SW 1271 (cell line): Measurements from ENCODE around the gene RDH11.
"Not testable (repeated sequence)": the region's sequence is repeated elsewhere in the genome, so short reads cannot be mapped to it uniquely, and the experiment has no call there.

Experiments
- DNase-seq, 2 experiments: peaks; one replicate each; lab custom pipeline; 2025; lab: John Stamatoyannopoulos, UW

The RDH11 gene, protein sequence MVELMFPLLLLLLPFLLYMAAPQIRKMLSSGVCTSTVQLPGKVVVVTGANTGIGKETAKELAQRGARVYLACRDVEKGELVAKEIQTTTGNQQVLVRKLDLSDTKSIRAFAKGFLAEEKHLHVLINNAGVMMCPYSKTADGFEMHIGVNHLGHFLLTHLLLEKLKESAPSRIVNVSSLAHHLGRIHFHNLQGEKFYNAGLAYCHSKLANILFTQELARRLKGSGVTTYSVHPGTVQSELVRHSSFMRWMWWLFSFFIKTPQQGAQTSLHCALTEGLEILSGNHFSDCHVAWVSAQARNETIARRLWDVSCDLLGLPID

GRCh38 chr14:67695394-67695949 lies at the start of gene RDH11:
TSS of gene RDH11 (minus strand) at chr14:67695764. CDS start at chr14:67695703, 61 bp downstream.
- DNase-seq = peak; percentile 84 to 93

- no peak for DNase-seq
These were observed 48.5 kb upstream of the RDH11 start for GRCh38 chr14:67744046-67744445.

DNA sequence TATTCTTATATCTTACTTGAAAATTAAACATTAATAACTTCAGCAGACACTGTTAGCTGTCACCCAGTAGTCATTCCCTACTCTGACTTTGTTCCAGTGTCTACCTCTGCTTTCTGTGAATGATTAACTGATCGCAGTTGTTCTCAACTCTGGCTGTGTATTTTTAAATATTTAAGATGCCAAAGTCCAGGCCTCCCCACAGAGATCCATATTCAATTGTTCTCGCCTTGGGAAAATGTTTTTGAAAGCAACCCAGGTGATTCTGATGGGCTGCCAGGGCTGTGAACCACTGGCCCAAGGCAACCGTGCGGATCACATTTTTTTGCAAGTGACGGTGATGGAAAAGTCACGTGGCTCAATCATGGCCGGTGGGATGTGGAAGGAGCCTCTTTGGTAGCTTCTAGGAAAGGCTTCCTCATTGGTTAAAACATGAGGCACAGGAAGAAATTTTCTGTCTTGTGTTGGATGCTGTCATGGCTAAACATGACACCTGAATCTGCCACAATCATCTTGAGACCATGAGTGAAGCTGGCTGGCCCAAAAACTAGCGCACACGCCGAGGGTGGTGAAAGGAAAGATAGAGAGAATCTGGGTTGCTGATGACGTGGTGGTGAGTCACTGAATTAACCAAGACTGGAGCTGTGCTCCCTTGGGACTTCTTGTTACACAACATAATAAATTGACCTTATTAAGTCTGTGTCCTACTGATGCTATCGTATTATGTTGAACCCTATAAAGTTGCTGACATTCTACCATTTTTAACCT lies 43.4 kb upstream of the RDH11 start:
- no peak for DNase-seq

DNA sequence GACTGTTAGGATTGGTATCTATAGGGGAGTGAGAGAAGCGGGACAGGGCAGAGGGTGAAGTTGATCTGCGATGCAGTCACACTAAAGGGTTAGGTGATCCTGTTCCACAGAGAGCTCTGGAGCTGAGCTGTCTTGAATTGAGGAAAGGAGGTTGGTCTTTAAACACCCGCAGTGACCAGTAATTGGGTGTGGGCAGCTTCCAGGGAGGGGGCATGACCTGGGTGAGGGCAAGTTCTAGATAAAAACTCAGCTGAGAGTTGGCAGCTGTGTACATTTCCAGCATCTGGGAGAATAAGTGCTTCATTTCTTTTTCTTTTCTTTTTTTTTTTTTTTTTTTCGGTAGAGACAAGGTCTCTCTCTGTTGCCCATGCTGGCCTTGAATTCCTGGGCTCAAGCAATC lies 41.2 kb upstream of the RDH11 start:
- DNase-seq = no peak

- DNase-seq = no peak
These were observed 40.0 kb upstream of the RDH11 start for GRCh38 chr14:67735336-67736147.

DNA sequence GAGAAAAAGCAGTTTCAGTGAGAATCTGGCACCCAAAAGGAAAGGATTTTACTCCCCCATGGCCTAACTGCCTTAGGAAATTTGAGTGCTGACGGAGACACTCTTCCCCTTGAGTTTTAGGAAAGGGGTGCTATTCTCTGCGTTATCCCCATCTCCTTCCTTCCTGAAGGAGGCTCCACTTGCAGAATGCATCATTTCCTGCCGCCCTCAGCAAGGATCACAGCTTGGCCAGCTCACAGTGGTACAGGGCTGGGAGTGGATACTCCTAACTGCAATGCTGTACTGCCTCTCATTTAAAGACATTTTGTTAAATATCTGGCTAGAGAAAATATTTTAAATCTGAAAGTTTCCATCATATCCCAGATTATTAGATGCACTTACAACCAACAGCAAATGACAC lies 39.1 kb upstream of the RDH11 start:
- no peak for DNase-seq

DNA sequence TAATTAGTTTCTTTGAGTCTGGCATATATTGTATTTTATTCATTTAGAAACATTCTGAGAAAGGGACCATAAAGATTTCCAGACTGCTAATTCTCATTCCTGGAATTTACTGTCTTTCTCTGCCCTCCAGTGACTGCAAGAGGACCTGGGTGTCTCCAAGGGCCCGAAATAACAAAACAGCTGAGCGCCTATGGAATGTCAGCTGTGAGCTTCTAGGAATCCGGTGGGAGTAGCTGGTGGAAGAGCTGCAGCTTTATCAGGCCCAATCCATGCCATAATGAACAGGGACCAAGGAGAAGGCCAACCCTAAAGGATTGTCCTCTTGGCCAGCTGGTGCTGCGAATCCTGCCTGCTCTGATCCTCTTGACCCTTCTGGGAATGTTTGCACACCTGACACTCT lies 38.1 kb upstream of the RDH11 start:
- no peak for DNase-seq

DNA sequence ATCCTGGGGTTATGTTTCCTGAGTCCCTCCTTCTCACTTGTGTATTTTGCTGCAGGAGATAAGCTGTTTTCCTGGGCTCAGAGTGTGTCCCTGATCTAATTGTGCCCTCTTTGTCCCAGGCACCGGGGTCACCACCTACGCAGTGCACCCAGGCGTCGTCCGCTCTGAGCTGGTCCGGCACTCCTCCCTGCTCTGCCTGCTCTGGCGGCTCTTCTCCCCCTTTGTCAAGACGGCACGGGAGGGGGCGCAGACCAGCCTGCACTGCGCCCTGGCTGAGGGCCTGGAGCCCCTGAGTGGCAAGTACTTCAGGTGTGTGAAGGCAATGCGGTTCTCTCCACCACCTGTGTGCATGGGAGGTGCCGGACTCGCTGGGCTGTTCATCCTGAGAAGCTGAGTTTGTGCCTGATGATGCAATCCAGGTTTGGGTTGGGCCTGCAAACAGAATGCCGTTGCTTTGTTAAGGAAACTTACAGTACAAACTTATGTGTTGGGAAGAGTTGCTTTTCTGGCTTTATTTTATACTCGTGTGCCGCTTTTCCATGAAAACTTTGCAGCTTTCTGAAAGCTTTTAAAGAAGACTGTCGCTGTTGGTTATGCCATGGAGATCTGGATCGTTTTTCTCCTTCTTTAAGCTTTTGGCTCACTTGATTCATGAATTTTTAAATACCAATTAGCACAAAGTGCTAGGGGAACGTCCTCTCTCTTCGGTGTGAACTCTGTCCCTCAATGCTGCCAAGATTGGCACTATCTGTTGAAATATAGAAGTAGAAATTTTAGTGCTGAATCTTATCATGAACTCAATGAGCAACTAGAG lies 33.7 kb upstream of the RDH11 start:
- DNase-seq = no peak

- DNase-seq = no peak
These were observed 32.7 kb upstream of the RDH11 start for GRCh38 chr14:67728258-67728657.

DNA sequence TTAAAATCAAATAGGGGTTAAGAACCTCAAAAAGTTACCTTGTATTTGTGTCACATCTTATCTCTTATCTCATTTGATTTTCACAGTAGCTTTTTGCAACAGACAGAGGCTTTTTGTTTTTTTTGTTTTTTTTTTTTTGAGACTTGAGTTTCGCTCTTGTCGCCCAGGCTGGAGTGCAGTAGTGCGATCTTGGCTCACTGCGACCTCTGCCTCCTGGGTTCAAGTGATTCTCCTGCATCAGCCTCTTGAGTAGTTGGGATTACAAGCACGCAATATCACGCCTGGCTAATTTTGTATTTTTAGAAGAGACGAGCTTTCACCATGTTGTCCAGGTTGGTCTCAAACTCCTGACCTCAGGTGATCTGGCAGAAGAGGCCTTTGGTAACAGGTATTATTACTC lies 31.8 kb upstream of the RDH11 start:
- no peak for DNase-seq

GRCh38 chr14:67725171-67725570 lies 29.6 kb upstream of the RDH11 start:
- no peak for DNase-seq

DNA sequence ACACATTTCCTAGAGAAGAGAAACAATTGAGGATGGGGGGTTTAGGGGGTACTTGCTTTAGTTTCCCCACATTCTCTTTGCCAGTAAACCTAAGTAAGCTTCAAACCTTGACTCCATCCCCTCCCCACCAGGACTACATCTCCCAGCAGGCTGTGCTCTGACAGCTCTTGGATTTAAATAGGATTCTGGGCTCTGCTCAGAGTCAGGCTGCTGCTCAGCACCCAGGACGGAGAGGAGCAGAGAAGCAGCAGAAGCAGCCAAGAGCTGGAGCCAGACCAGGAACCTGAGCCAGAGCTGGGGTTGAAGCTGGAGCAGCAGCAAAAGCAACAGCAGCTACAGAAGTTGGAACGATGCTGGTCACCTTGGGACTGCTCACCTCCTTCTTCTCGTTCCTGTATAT lies 26.7 kb upstream of the RDH11 start:
- DNase-seq = no peak

DNA sequence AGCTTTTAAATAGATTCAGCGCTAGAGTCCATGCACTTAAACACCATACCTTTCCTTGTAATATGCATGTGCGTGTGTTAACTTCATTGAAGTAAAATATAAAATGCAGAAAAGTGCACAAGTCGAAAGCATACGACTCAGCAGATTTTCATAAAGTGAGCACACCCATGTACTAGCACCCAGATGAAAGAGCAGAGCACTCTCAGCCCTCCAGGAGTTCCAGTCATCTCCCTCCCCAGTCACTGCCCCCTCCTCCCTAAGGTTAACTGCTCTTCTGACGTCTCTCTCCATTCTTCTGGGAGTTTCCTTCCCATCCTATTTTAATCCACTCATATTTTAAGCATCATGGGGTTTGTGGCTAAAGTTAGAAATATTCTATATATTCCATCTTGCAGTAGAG lies 26.3 kb upstream of the RDH11 start:
- DNase-seq = no peak

DNA sequence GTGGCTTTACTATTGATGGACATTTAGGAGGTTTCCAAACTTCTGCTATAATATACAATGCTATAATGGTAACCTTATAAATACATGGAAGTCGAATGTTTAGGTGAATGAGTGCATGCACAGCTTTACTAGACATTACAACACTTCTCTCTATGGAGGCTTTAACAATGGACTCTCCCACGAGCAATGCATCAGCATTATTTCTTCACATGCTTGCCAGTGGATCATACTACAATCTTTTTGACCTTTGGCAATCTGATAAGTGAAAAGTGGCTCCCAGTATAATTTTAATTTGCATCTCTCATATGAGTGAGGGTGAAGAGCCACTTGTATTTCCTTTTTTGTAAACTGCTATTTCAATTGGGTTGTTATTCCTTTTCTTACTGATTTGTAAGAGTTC lies 24.3 kb upstream of the RDH11 start:
- DNase-seq = no peak

DNA sequence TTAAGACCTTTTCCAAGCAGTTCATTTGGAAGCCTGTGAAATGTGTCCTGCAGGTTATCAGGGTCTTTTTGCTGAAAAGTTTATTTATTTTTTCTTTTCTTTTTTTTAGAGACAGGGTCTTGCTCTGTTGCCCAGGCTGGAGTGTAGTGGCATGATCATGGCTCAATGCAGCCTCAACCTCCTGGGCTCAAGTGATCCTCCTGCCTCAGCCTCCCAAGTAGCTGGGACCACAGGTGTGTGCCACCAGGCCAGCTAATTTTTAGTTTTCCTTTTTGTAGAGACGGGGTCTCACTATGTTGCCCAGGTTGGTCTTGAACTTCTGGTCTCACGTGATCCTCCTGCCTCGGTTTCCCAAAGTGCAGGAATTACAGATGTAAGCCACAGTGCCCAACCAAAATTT lies 23.8 kb upstream of the RDH11 start:
- not testable (repeated sequence) for DNase-seq

GRCh38 chr14:67718265-67718664 lies 22.7 kb upstream of the RDH11 start:
- no peak for DNase-seq

- DNase-seq = no peak
These were observed 21.5 kb upstream of the RDH11 start for GRCh38 chr14:67717048-67717447.

GRCh38 chr14:67710209-67710608 lies 14.6 kb upstream of the RDH11 start:
- peak in 1 of 2 experiments; percentile 18 for DNase-seq

- DNase-seq = not testable (repeated sequence)
These were observed 14.2 kb upstream of the RDH11 start for GRCh38 chr14:67709796-67710195.

GRCh38 chr14:67709346-67709745 lies 13.8 kb upstream of the RDH11 start:
- not testable (repeated sequence) for DNase-seq

GRCh38 chr14:67705211-67705610 lies 9.6 kb upstream of the RDH11 start:
- no peak for DNase-seq
